K562 (cell line): Measurements from ENCODE around the gene ZACN.

Experiments
- CBFA2T2 ChIP-seq: fragments of 450-650 bp; conservative IDR thresholded peaks from 2 replicates; pipeline ENCODE4 v1.6.1; 2017; ENCODE audit warnings: mild to moderate bottlenecking
- EZH2 ChIP-seq: IDR thresholded peaks from 2 replicates; pipeline ENCODE4 v1.6.1; 2012; ENCODE audit warnings: low read depth, mild to moderate bottlenecking, inconsistent platforms, low read length, borderline replicate concordance
- NR2C2 ChIP-seq, 2 experiments: fragments of 200-800 bp in 1 of 2; sonication (Bioruptor generic) in 1 of 2; sonication (generic) in 1 of 2; formaldehyde crosslinking in 1 of 2; IDR thresholded peaks; 2 replicates each; pipeline versions ENCODE4 v1.6.1 to v1.8.0; 2016 to 2022; ENCODE audit warnings: mild to moderate bottlenecking in 1 of 2, missing compliant biosample characterization in 1 of 2, missing genetic modification characterization in 1 of 2, missing genetic modification reagents in 1 of 2
- POLR2AphosphoS2 ChIP-seq: IDR thresholded peaks from 2 replicates; pipeline ENCODE4 v1.6.1; 2012; ENCODE audit warnings: low read length, improper control_type of control experiment
- POLR2AphosphoS5 ChIP-seq: IDR thresholded peaks from 2 replicates; pipeline ENCODE4 v1.6.1; 2011; ENCODE audit warnings: mild to moderate bottlenecking, low read depth, low read length, moderate library complexity; ENCODE audit not compliant: control insufficient read depth, insufficient read depth
- RNF2 ChIP-seq: sonication (generic); IDR thresholded peaks from 2 replicates; pipeline ENCODE4 v1.6.1; 2016
- SPI1 ChIP-seq: IDR thresholded peaks from 2 replicates; pipeline ENCODE4 v1.6.1; 2011; ENCODE audit warnings: low read depth, low read length, control low read depth, borderline replicate concordance
- ZNF232 ChIP-seq: sonication (generic); formaldehyde crosslinking; IDR thresholded peaks from 2 replicates; pipeline ENCODE4 v1.8.0; 2022; ENCODE audit warnings: mild to moderate bottlenecking, missing genetic modification reagents
- ZNF274 ChIP-seq: IDR thresholded peaks from 2 replicates; pipeline ENCODE4 v1.6.1; 2011; ENCODE audit warnings: low read depth, mild to moderate bottlenecking, low read length, moderate library complexity, borderline replicate concordance
- ZNF551 ChIP-seq: fragments of 250-450 bp; sonication (Bioruptor Pico); IDR thresholded peaks from 2 replicates; pipeline ENCODE4 v1.5.0; 2021; ENCODE audit warnings: mild to moderate bottlenecking, moderate library complexity
- TF ChIP-seq, protein P1 (sequence below): fragments of 450-650 bp; formaldehyde crosslinking; IDR thresholded peaks from 2 replicates; pipeline ENCODE4 v1.4.0; 2020; ENCODE audit warnings: mild to moderate bottlenecking, moderate library complexity
- TF ChIP-seq, protein P2 (sequence below): fragments of 450-650 bp; conservative IDR thresholded peaks from 2 replicates; pipeline ENCODE4 v1.6.1; 2016; ENCODE audit warnings: missing genetic modification characterization, low read depth, mild to moderate bottlenecking, control low read depth, missing compliant biosample characterization

DNA sequence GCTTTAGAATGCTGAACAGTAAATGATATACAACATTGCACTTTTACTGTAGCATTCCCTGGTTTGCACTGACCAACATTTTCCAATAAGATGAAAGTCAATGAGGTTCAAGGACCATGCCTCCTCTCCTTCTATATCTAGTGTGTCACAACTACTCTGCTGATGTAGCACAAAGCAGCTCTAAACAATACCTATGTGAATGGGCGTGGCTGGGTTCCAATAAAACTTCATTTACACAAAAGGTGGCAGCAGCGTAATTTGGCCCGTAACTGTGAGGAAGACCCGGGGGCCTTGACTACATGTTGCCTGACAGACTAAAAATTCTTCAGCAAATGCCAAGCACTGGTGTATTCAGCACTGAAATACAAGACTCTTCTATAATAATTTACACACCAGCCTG is 13.2 kb upstream of the ZACN start:
- no peak for TF ChIP-seq RNF2
- TF ChIP-seq ZNF551: no peak
- TF ChIP-seq, protein P1, sequence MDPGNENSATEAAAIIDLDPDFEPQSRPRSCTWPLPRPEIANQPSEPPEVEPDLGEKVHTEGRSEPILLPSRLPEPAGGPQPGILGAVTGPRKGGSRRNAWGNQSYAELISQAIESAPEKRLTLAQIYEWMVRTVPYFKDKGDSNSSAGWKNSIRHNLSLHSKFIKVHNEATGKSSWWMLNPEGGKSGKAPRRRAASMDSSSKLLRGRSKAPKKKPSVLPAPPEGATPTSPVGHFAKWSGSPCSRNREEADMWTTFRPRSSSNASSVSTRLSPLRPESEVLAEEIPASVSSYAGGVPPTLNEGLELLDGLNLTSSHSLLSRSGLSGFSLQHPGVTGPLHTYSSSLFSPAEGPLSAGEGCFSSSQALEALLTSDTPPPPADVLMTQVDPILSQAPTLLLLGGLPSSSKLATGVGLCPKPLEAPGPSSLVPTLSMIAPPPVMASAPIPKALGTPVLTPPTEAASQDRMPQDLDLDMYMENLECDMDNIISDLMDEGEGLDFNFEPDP (CRISPR knock-in tag): no peak
- TF ChIP-seq POLR2AphosphoS2: no peak
- TF ChIP-seq POLR2AphosphoS5: no peak
- no peak for TF ChIP-seq ZNF274
- TF ChIP-seq, protein P2, sequence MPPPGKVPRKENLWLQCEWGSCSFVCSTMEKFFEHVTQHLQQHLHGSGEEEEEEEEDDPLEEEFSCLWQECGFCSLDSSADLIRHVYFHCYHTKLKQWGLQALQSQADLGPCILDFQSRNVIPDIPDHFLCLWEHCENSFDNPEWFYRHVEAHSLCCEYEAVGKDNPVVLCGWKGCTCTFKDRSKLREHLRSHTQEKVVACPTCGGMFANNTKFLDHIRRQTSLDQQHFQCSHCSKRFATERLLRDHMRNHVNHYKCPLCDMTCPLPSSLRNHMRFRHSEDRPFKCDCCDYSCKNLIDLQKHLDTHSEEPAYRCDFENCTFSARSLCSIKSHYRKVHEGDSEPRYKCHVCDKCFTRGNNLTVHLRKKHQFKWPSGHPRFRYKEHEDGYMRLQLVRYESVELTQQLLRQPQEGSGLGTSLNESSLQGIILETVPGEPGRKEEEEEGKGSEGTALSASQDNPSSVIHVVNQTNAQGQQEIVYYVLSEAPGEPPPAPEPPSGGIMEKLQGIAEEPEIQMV (tag): no peak
- no peak for TF ChIP-seq NR2C2 (CRISPR knock-in tag; IDR thresholded peaks at IDR 0.05)
- no peak for TF ChIP-seq NR2C2 (tag; IDR thresholded peaks at IDR 0.05)
- TF ChIP-seq ZNF232 (CRISPR knock-in tag): no peak
- TF ChIP-seq EZH2: no peak
- TF ChIP-seq CBFA2T2: no peak
- TF ChIP-seq SPI1: no peak
